ENCODE results near the gene SERTM2.

DNA sequence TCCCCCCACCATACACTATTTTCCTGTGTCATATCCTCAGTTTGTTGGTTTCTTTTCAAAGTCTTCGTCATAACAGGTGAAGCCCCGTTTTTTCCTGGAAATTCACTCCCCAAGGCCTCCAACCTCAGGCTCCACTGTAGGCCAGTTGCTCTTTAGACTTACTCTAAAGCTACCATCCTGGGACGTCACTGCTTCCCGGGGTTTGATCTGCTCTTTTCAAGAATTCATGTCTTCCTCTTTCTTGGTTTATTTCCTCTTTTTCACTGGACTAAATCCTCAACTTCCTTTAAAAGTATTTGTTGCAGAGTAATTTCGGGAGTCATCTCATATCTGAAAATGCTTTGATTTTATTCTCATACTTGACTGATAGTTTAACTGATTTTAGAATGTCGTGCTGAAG is 6.5 kb upstream of the SERTM2 start:
- TF ChIP-seq, protein P1, sequence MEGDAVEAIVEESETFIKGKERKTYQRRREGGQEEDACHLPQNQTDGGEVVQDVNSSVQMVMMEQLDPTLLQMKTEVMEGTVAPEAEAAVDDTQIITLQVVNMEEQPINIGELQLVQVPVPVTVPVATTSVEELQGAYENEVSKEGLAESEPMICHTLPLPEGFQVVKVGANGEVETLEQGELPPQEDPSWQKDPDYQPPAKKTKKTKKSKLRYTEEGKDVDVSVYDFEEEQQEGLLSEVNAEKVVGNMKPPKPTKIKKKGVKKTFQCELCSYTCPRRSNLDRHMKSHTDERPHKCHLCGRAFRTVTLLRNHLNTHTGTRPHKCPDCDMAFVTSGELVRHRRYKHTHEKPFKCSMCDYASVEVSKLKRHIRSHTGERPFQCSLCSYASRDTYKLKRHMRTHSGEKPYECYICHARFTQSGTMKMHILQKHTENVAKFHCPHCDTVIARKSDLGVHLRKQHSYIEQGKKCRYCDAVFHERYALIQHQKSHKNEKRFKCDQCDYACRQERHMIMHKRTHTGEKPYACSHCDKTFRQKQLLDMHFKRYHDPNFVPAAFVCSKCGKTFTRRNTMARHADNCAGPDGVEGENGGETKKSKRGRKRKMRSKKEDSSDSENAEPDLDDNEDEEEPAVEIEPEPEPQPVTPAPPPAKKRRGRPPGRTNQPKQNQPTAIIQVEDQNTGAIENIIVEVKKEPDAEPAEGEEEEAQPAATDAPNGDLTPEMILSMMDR (IDR thresholded peaks at IDR 0.05 in 8 of 11, conservative IDR thresholded peaks at IDR 0.05 in 3 of 11), result no peak
- no peak for TF ChIP-seq POLR2AphosphoS5 (IDR thresholded peaks at IDR 0.05)
- no peak for TF ChIP-seq POLR2A (IDR thresholded peaks at IDR 0.05)
